OCI-LY3 (cell line): ENCODE measurements around the gene SLX9.

Experiments used
- H2AFZ ChIP-seq: fragments of 200-600, 300-600 bp; shearing (Covaris generic); 2 replicates; pipeline ENCODE4 v1.6.0; 2014; ENCODE audit warnings: antibody characterized with exemption, low read depth, low read length
- H3K27ac ChIP-seq: fragments of 200-600, 300-600 bp; sonication (generic); 2 replicates; pipeline ENCODE4 v1.5.1; 2014; ENCODE audit warnings: mild to moderate bottlenecking, low read length, moderate library complexity, mixed read lengths
- H3K27me3 ChIP-seq: fragments of 200-600, 300-600 bp; sonication (generic); 2 replicates; pipeline ENCODE4 v1.6.1; 2014; ENCODE audit warnings: low read depth, low read length, mixed read lengths
- H3K36me3 ChIP-seq: fragments of 200-600, 300-600 bp; sonication (generic); replicated peaks from 2 replicates; pipeline ENCODE3; 2014; ENCODE audit warnings: low read depth, low read length, mixed read lengths
- H3K4me1 ChIP-seq: fragments of 300-600, 200-600 bp; sonication (generic); 2 replicates; pipeline ENCODE4 v1.6.1; 2014; ENCODE audit warnings: low read length, mixed read lengths
- H3K4me2 ChIP-seq: fragments of 200-600, 300-600 bp; sonication (generic); 2 replicates; pipeline ENCODE4 v1.6.1; 2014; ENCODE audit warnings: low read length, mixed read lengths
- H3K4me3 ChIP-seq: fragments of 300-600, 200-600 bp; sonication (generic); 2 replicates; pipeline ENCODE4 v1.5.1; 2014; ENCODE audit warnings: antibody characterized with exemption, mild to moderate bottlenecking, low read length, moderate library complexity
- H3K79me2 ChIP-seq: fragments of 300-600, 200-600 bp; shearing (Covaris generic); 2 replicates; pipeline ENCODE4 v1.6.1; 2014; ENCODE audit warnings: mild to moderate bottlenecking, low read length, mixed read lengths
- H3K9ac ChIP-seq: fragments of 300-600, 200-600 bp; shearing (Covaris generic); 2 replicates; pipeline ENCODE4 v1.6.0; 2014; ENCODE audit warnings: mild to moderate bottlenecking, low read length, moderate library complexity
- H3K9me3 ChIP-seq: fragments of 200-600, 300-600 bp; shearing (Covaris generic); 2 replicates; pipeline ENCODE4 v1.6.1; 2014; ENCODE audit warnings: low read length, mixed read lengths; ENCODE audit not compliant: insufficient read depth
- H4K20me1 ChIP-seq: fragments of 200-600, 300-600 bp; sonication (generic); 2 replicates; pipeline ENCODE4 v1.6.1; 2016; ENCODE audit warnings: low read length, mixed read lengths; ENCODE audit not compliant: insufficient read depth
- EZH2phosphoT487 ChIP-seq: fragments of 200-600 bp; shearing (Covaris generic); IDR thresholded peaks from 2 replicates; pipeline ENCODE4 v1.6.1; 2018; ENCODE audit warnings: antibody characterized with exemption, mixed run types, low read depth
- TF ChIP-seq, protein P1 (sequence below): fragments of 200-600, 300-600 bp; sonication (generic); IDR thresholded peaks from 2 replicates; pipeline ENCODE4 v1.5.1; 2014; ENCODE audit warnings: antibody characterized with exemption, low read length, low read depth

Gene SLX9

DNA sequence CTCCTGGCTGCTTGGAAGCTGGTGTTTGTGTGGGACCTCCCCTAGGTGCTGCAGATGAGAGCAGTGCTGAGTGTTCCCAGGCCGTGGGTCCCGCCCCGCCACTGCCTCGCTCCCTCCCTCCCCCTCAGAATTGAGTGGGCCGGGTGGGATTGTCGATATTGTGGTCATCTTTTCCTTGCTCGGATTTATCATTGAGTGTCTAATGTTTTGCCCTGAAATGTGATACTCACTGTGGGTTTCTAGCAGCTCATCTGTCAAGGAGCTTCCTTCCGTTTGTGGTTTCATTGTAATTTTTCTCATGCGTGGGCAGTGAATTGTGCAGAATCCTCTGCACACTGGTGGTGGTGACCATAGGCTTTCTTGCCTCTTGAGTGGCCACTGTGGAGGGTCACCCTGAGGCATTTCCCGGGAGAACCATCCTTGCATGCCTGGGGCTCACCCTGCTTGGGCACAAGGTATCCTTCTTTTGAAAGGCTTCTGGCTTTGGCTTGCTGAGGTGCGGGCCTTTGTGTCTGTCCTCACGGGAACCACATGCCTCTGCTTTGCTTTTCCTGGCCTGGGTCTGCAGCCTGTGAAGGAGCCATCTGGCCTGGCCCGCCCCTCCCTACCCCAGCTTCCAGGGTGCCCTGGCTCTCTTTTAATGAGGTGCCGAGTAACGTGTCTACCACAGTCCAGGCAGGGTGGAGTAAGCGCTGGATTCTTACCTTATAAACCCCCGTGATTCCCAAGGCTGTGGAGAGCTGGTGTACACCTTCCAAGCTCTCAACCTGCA lies 25.6 kb downstream of the SLX9 start:
- peaks cover 7% of the 10 kb centered on the region for H3K36me3 ChIP-seq
- H3K27me3 ChIP-seq, result no peaks in the 10 kb centered on the region
- H3K79me2 ChIP-seq, result peaks cover 6% of the 10 kb centered on the region; the same call in 1 of the 2 replicates
- no peak overlapping the region for H3K27ac ChIP-seq
- no peaks in the 10 kb centered on the region for H3K4me1 ChIP-seq
- no peak for TF ChIP-seq EZH2phosphoT487
- TF ChIP-seq, protein P1, sequence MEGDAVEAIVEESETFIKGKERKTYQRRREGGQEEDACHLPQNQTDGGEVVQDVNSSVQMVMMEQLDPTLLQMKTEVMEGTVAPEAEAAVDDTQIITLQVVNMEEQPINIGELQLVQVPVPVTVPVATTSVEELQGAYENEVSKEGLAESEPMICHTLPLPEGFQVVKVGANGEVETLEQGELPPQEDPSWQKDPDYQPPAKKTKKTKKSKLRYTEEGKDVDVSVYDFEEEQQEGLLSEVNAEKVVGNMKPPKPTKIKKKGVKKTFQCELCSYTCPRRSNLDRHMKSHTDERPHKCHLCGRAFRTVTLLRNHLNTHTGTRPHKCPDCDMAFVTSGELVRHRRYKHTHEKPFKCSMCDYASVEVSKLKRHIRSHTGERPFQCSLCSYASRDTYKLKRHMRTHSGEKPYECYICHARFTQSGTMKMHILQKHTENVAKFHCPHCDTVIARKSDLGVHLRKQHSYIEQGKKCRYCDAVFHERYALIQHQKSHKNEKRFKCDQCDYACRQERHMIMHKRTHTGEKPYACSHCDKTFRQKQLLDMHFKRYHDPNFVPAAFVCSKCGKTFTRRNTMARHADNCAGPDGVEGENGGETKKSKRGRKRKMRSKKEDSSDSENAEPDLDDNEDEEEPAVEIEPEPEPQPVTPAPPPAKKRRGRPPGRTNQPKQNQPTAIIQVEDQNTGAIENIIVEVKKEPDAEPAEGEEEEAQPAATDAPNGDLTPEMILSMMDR, result no peak
- no peak overlapping the region for H3K4me2 ChIP-seq
- no peaks in the 10 kb centered on the region for H4K20me1 ChIP-seq
- no peak overlapping the region for H2AFZ ChIP-seq
- no peak overlapping the region for H3K4me3 ChIP-seq
- H3K9ac ChIP-seq, result no peak overlapping the region
- H3K9me3 ChIP-seq, result no peaks in the 10 kb centered on the region

DNA sequence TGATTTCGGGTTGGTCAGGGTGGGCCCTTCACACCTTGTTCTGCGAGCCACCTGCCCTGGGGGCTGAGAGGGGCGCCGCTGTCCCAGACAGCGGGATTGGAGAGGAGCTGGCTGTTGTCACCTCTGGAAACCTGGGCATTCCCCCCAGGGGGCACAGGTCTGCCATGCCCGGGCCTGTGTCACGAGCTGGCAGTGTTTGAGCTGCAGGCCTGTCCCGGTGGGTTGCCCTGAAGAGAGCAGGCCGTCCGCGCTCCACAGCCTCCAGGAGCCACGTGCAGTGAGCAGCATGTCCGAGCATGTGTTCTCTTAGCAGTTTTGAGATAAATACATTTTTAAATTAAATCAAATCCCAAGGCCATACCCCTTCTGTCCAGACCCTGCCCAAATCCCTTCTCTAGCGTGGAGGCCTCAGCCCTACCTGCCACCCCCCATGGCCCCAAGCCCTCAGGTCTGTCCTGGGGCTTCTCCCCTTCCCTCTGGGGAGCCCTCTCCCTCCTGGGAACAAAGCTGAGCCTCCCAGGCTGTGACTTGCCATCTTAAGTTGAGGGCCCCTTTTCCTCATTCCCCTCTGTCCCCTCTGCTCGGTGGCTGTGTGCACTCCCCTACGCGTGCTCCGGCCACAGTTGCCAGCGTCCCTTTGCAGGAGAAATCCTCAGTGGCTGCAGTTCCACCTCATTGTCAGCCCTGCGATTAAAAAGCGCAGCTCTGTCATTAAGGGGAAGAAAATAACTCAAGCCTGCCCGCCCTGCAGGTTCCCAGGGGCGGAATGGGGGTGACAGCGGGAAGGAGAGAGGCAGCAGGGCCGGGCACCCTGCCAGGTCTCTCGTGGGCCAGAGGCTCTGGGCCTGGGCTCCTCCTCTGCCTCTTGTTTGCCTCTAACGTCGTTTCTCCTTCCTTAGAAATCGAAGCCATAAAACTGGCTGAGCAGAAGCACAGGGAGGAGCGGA lies 26.6 kb downstream of the SLX9 start:
- no peaks in the 10 kb centered on the region for H3K9me3 ChIP-seq
- peaks cover 6% of the 10 kb centered on the region; the same call in 1 of the 2 replicates for H3K79me2 ChIP-seq
- H3K4me2 ChIP-seq, result no peak overlapping the region
- no peaks in the 10 kb centered on the region for H3K4me1 ChIP-seq
- H3K4me3 ChIP-seq, result no peak overlapping the region
- H3K9ac ChIP-seq, result no peak overlapping the region
- no peak overlapping the region for H3K27ac ChIP-seq
- TF ChIP-seq EZH2phosphoT487, result no peak
- TF ChIP-seq, protein P1, result no peak
- H3K36me3 ChIP-seq, result peaks cover 7% of the 10 kb centered on the region
- H4K20me1 ChIP-seq, result no peaks in the 10 kb centered on the region
- no peaks in the 10 kb centered on the region for H3K27me3 ChIP-seq
- H2AFZ ChIP-seq, result no peak overlapping the region

DNA sequence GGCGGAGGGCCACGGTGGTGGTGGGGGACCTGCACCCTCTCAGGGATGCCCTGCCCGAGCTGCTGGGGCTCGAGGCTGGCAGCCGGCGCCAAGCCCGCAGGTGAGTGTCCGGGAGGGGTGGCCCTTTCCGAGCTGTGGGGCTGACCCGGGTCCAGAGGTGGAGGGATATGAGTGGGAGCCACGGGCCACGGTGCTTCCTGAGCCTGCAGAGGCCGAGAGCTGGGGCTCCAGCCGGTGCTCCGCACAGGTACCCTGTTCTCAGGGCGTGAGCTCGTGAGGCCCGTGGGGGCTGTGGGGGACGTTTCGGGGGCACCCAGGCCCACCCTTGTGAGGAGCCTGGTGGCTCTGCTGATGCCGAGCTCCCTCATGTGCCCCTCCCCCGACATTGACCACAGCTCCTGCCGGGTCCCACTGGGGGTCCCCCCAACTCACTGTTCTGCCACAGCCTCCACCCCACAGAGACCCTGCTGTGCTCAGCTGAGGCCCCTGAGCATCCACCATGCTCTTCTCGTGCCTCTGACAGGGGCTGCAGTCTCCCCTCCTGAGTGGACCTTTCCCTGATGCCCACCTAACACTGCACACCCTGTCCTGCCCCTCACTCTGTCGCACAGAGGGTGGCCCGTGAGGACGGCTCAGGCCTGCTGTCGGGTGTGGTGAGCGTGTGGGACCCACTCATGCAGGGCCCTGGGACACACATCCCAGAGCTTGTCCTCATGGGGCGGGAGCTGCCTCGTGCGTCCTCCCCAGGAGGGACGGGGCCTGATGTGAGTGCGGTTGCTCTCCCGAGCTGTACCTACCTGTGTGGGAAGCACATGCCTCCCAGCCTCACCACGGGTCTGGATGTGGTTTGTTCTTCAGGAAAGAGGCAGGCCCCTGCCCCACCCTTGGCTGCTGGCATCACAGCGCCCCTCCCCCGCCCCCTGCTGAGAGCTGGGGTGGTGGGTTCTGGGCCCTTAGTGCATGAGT lies 27.5 kb downstream of the SLX9 start:
- Histone ChIP-seq H3K4me3 (no peak overlapping the region), H3K4me2 (no peak overlapping the region), H2AFZ (no peak overlapping the region), H3K4me1 (no peaks in the 10 kb centered on the region), H3K9ac (no peak overlapping the region), H3K9me3 (no peaks in the 10 kb centered on the region), H3K27me3 (no peaks in the 10 kb centered on the region), H3K27ac (no peak overlapping the region), H3K36me3 (peaks cover 4% of the 10 kb centered on the region), H3K79me2 (peaks cover 6% of the 10 kb centered on the region; the same call in 1 of the 2 replicates), H4K20me1 (no peaks in the 10 kb centered on the region)
- TF ChIP-seq, protein P1, result no peak
- TF ChIP-seq EZH2phosphoT487, result no peak
